ENCODE data around the gene NELFE.
"Not testable (repeated sequence)": the region's sequence is repeated elsewhere in the genome, so short reads cannot be mapped to it uniquely, and the experiment has no call there.

Gene NELFE, protein sequence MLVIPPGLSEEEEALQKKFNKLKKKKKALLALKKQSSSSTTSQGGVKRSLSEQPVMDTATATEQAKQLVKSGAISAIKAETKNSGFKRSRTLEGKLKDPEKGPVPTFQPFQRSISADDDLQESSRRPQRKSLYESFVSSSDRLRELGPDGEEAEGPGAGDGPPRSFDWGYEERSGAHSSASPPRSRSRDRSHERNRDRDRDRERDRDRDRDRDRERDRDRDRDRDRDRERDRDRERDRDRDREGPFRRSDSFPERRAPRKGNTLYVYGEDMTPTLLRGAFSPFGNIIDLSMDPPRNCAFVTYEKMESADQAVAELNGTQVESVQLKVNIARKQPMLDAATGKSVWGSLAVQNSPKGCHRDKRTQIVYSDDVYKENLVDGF

GRCh38 chr6:31958741-31959739 is at the start of gene NELFE, which contains the start of gene SKIC2:
TSS of gene NELFE (minus strand) at chr6:31958971. CDS start at chr6:31958446, 525 bp downstream.
TSS of gene SKIC2 (plus strand) at chr6:31959175. CDS start at chr6:31959193, 18 bp downstream.
- DNase-seq: peak; percentile 98

GRCh38 chr6:32008037-32008436 is 49.3 kb upstream of the NELFE start:
- not testable (repeated sequence) for DNase-seq

- peak; percentile 2 for DNase-seq
Observed at GRCh38 chr6:32007086-32007485, 48.3 kb upstream of the NELFE start.

DNA sequence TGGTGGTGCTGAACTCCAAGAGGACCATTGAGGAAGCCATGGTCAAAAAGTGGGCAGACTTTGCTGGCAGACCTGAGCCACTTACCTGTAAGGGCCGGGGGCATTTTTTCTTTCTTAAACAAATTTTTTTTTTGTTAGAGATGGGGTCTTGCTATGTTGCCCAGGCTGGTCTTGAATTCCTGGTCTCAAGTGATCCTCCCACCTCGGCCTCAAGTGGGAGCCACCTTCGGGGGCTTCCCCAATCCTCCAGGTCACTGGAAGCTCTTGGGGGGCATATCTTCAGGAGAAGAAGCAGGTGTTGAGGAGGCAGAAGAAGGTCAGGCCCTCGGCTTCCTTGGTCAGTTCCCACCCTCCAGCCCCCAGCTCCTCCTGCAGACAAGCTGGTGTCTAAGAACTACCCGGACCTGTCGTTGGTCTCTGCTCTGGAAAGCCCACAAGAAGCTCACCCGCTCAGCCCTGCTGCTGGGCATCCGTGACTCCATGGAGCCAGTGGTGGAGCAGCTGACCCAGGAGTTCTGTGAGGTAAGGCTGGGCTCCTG is 47.3 kb upstream of the NELFE start:
- DNase-seq: peak; percentile 1

- not testable (repeated sequence) for DNase-seq
Observed at GRCh38 chr6:32005538-32005880, 46.7 kb upstream of the NELFE start.

DNA sequence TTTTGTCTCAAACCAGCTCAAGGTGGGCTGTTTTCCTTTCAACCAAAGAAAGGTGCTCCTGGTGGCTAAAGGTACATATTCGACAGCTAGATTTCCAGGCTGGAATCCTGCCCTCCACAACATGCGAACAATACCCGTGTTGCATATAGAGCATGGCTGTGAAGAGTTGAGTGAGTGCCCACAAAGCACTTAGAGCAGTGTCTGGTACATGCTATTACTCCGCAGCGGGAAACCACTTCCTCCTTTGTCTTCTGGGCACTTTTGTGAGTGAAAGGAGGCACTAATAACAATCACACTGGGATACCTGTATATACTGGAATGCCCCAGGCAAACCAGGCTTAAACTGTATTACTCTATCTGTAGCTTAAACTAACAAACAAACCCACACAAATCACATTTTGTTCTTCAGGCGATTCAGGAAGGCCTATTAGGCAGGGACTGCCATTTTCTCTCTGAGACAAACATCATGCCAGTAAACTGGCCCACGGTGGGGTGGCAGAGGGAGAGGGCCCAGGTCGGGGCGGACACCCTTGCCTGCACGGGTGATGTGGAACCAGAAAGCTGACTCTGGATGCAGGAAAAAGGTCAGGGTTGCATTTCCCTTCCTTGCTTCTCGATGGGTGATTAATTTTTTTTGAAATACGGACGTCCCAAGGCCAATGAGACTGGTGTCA is 46.2 kb upstream of the NELFE start:
- DNase-seq: peak; percentile 2

DNA sequence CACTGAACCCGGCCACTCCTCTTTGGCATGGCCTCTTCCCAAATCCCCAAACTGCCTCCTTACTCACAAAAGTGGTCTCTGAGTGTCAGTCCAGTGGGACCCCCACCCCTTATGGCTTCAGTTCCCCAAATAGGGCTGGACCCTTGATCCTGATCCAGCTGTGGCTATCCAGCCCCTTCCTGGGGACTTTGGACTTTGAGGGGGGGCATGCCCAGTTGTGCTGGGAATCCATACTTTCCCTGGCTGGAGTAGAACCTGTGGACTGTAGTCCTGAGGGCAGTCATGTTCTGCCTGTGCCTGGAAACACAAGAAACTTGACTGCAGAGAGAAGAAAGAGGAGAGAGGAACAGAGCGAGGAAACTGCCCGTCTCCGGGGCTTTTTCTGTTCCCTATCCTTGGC is 45.6 kb upstream of the NELFE start:
- DNase-seq: not testable (repeated sequence)

GRCh38 chr6:32003301-32003700 is 44.5 kb upstream of the NELFE start:
- DNase-seq: not testable (repeated sequence)

- DNase-seq: not testable (repeated sequence)
Observed at GRCh38 chr6:32002546-32003268, 43.9 kb upstream of the NELFE start.

DNA sequence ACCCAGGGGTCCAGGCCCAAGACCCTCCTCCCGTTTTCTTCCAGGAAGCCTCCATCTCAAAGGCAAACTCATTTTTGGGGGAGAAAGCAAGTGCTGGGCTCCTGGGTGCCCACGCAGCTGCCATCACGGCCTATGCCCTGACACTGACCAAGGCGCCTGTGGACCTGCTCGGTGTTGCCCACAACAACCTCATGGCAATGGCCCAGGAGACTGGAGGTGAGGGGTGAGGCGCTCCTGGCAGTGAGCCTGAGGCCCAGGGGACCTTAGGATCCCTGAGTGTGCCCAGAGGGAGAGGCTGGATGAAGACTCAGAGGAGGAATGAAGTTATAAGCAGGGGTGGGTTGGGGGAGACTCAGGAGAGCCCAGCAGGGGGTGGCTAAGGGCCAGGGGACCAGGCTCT is 37.6 kb upstream of the NELFE start:
- DNase-seq: not testable (repeated sequence)

DNA sequence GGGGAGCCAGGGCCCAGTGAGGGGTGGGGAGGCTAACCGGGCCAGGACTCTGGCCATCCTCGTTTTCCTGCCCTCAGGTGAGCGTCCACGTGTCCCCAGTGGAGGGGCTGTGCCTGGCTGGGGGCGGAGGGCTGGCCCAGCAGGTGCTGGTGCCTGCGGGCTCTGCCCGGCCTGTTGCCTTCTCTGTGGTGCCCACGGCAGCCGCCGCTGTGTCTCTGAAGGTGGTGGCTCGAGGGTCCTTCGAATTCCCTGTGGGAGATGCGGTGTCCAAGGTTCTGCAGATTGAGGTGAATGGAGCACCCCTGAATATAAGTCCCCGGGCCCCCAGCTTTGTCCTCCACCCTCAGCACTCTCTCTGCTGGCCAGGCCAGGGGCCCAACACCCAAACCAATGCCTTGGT is 35.6 kb upstream of the NELFE start:
- DNase-seq: not testable (repeated sequence)

GRCh38 chr6:31989363-31989762 is 30.6 kb upstream of the NELFE start:
- DNase-seq: not testable (repeated sequence)

GRCh38 chr6:31981744-31982143 is 23.0 kb upstream of the NELFE start, which contains the start of gene C4A:
TSS of gene C4A (plus strand) at chr6:31982057. CDS start at chr6:31982108, 51 bp downstream.
- DNase-seq: not testable (repeated sequence)

DNA sequence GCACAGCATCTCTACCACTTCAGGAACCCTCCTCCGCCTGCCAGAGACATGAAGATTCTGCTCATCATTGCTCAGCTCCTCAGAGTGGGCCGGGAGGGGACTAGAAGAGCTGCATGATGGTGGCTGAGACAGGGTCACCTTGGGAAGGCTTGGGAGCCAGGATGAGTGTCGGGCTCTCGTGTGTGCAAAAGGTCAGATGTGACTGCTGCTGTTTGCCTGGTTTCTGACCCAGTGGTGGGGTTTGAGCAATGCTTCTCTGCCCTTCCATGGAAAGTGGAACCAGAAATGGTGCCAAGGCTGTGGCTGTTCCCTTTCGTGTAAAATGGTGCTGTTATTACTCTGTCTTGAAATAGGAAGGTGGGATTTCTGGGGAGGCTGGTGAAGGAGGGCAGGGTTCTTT is 22.2 kb upstream of the NELFE start:
- not testable (repeated sequence) for DNase-seq

- DNase-seq: not testable (repeated sequence)
Observed at GRCh38 chr6:31980195-31980876, 21.6 kb upstream of the NELFE start.

GRCh38 chr6:31979238-31979898 is 20.6 kb upstream of the NELFE start:
- no peak for DNase-seq

- DNase-seq: no peak
Observed at GRCh38 chr6:31978831-31979230, 20.1 kb upstream of the NELFE start.

DNA sequence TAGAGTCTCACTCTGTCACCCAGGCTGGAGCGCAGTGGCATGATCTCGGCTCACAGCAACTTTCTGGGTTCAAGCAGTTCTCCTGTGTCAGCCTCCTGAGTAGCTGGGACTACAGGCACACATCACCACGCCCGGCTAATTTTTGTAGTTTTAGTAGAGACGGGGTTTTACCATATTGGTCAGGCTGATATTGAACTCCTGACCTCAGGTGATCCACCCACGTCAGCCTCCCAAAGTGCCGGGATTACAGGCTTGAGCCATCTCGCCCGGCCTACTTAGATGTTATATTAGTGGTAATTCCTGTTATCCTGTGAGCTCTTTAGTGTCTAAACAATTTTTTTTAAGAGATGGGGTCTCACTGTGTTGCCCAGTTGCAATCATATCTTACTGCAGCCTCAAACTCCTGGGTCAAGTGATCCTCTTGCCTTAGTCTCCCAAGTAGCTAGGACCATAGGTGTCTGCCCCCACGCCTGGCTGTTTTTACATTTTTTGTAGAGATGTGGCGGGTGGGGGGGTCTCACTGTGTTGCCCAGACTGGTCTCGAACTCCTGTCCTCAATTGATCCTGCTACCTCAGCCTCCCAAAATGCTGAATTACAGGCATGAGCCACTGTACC is 19.2 kb upstream of the NELFE start:
- DNase-seq: no peak

GRCh38 chr6:31976065-31976464 is 17.3 kb upstream of the NELFE start:
- not testable (repeated sequence) for DNase-seq

DNA sequence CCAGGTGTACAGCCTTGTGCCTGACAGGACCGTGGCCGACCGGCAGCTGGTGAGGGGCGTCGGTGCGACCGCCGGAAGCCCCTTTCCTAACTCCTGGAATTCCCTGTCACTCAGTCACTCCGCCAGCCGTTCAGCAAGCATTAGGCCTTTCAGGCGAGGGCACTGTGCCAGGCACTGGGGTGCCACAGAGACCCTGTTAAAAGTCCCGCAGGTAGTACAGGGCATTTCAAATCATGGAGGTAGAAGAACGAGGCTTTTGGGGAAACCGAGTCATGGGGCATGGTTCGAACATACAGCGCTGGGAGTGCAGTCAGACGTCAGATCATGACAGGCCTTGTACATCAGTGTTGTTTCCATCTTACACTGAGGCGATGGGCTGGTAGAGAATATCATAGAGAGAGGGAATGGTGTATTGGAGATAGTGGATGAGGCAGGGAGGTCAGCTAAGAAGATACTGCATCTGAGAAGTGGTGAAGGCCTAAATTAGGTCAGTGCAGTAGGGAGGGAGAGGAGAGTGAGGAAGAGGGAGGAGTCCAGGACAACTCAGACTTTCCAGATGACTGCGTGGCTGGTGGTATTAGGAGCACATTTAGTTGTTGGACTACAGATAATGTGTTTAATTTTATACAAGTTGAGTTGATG is 14.1 kb upstream of the NELFE start:
- DNase-seq: no peak

All from stimulated activated CD4-positive, alpha-beta T cell treated with anti-CD3 and anti-CD28 coated beads, Interleukin-4, amount 100 ng/mL, for 24 hours (primary cell).